ENCODE results near the gene CERS4.
"Not testable (repeated sequence)": the region's sequence is repeated elsewhere in the genome, so short reads cannot be mapped to it uniquely, and the experiment has no call there.

Gene CERS4, protein sequence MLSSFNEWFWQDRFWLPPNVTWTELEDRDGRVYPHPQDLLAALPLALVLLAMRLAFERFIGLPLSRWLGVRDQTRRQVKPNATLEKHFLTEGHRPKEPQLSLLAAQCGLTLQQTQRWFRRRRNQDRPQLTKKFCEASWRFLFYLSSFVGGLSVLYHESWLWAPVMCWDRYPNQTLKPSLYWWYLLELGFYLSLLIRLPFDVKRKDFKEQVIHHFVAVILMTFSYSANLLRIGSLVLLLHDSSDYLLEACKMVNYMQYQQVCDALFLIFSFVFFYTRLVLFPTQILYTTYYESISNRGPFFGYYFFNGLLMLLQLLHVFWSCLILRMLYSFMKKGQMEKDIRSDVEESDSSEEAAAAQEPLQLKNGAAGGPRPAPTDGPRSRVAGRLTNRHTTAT

GRCh38 chr19:8208922-8209461, at the start of gene CERS4:
CERS4 (plus strand) TSS chr19:8209370; CDS start chr19:8251077, 41,707 bp downstream.
- peak; percentile 85 for DNase-seq

GRCh38 chr19:8161135-8161646, 48.0 kb upstream of the CERS4 start:
- DNase-seq: peak; percentile 31

DNA sequence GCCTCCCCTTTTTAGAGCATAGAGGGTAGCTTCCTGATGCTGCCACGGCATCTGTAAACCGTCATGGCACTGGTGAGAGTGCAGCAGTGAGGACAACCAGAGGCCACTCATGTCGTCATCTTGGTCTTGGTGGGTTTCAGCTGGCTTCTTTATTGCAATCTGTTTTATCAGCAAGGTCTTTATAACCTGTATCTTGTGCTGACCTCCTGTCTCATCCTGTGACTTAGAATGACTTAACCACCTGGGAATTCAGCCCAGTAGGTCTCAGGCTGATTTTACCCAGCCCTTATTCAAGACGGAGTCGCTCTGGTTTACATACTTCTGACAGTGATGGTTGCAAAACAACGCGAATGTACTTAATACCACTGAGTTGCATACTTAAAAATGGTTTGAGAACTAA, 45.4 kb upstream of the CERS4 start:
- no peak for DNase-seq

DNA sequence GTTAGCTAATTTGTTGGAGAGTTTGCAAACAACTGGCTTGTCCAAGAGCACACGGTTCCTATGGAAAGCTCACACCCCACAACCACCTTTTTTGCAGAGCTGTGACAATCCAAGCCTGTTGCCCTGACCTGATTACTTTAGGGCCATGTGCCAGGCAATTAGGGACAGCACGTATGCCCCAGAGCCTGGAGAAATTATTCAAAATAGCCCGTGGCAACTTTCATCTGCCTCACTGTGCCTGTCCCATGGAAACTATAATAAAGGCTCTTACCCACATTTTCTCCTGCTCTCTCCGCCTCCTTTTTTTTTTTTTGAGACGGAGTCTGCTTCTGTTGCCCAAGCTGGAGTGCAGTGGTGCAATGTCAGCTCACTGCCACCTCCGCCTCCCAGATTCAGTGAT, 41.2 kb upstream of the CERS4 start:
- DNase-seq: no peak

- DNase-seq: no peak
Measured at GRCh38 chr19:8168537-8168936, 40.6 kb upstream of the CERS4 start.

DNA sequence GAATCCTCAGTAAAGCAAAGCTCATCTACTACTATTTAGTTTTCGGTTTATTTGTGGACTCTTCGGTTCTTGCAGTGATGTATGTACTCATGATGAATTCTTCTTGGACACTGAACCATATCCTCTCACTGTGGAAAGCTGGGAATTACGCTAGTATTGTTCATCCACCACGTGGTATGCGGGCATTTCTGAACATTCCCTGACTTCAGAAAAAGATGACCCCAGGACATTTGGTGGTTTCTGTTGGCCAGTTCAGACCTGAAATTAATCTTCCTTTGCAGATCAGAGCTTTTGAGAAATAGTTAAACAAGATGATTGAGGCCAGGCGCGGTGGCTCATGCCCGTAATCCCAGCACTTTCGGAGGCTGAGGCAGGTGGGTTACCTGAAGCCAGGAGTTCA, 34.5 kb upstream of the CERS4 start:
- no peak for DNase-seq

DNA sequence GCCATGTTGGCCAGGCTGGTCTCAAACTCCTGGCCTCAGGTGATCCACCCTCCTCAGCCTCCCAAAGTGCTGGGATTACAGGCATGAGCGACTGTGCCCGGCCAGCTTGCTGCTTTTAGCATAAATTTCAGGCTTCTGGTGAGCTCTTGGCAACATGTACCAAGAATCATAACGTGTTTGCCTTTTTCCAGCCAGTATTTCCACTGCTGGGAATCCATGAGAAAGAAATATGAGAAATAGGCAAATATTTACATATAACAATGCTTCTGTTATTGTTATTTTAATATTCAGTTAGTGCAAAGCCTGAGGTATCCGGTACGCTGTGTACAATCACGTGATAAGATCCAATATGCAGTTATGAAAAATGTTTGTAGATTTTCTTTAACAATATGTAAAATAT, 29.2 kb upstream of the CERS4 start:
- DNase-seq: no peak

GRCh38 chr19:8184274-8184673, 24.9 kb upstream of the CERS4 start:
- no peak for DNase-seq

DNA sequence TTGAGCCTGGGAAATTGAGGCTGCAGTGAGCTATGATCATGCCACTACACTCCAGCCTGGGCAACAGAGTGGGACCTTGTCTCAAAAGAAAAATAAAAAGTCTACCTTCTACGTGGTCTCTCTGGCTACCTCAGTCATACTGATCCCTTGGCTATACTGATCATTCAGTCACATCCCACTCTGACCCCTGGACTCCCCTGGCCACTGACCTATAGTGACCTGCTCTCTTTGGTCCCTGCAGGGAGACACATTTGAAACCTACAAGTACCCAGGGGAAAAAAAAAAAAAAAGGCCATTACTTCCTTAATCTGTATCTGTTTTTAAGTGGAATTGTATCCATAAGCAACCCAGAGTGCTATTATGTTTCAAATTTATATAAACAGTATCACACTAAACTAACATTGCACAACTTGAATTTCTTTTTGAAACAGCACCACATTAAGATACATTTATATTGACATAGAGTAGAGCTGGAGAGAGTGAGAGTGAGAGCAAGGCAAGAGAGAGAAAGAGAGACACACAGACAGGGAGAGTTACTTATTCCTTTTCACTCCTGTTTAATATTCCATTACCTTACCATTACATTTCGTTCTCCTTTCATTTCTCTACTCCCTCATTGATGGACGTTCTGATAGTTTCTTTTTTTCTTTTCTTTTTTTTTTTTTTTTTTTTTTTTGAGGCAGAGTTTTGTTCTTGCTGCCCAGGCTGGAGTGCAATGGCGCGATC, 23.7 kb upstream of the CERS4 start:
- DNase-seq: no peak

DNA sequence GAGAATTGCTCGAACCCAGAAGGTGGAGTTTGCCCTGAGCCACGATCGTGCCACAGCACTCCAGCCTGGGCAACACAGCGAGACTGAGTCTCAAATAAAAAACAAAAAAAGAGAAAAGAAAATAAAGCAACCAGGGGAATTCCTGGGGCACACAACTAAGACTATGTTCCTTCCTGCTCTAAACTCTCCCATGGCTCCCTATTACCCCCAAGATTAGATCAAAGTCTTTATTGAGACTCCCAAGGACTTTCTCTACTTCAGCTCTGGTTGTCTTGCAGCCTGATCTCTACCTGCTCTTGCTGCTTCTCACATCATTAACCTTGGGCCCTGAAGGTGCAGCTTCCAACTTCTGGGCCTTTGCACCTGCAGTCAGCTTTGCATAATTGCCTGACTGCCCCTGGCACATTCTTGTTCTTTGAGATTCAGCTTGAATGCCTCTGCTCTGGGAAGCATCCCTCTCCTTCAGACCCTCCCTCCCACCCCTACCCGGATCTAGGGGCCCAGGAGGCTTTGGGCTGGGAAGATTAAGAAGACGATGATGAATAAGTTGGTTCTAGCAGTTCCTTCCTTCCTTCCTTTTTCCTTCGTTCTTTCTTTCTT, 16.8 kb upstream of the CERS4 start:
- no peak for DNase-seq

DNA sequence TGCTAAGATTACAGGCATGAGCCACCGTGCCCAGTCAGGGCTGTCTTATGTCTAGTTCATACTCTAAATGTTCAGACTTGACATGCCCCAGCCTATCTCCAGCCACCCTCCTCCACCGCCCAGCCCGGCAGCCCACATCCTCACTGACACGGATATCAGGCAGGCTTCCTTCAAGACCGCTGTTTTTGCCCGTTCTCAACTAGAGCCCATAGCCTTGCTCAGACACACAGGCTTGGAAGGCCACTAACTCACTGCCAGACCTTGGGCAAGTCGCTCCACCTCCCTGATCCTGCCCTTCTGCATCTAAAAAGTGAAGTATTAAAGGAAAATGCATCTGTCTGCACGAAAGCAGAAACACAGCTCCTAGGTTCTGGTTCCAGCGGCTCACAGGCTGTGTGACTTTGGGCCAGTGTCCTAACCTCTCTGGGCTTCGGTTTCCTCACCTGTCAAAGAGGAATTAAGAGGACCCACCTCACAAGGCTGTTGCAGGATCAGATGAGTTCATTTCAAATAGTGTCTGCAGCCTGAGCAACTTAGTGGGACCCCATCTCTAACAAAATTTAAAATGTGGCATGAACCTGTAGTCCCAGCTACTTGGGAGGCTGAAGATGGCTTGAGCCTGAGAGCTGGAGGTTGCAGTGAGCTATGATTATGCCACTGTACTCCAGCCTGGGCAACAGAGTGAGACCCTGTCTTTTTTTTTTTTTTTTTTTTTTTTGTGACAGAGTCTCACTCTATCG, 14.5 kb upstream of the CERS4 start:
- peak; percentile 40 for DNase-seq

- no peak for DNase-seq
Measured at GRCh38 chr19:8196271-8196927, 12.8 kb upstream of the CERS4 start.

DNA sequence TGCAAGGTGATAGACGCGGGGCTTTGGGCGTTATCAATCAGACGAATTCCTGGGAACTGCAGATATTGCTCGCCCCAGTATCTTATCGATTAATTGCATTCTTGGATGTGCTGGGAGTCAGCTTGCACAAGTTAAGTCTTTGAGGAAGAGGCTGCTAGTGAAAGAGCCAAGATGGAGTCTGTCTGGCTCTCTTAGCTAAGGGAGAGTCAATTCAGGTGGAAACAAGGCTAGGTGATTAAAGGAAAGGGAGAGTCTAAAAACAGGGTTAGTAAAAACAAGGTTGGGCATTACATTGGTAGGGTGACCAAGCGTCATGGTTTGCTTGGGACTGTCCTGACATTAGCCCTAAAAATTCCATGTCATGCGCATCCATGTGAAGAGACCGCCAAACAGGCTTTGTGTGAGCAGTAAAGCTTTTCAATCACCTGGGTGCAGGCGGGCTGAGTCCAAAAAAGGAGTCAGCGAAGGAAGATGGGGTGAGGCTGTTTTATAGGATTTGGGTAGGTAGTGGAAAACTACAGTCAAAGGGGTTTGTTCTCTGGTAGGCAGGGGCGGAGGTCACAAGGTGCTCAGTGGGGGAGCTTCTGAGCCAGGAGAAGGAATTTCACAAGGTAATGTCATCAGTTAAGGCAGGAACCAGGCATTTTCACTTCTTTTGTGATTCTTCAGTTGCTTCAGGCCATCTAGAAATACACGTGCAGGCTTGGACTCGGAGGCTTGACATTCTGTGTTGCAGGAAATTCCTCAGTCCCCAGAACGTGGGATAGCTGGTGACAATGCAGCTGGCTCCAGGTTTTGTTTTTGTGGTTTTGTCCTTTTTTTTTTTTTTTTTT, 5.7 kb upstream of the CERS4 start:
- DNase-seq: not testable (repeated sequence)

- no peak for DNase-seq
Measured at GRCh38 chr19:8204961-8205360, 4.2 kb upstream of the CERS4 start.

GRCh38 chr19:8206147-8207087, 2.8 kb upstream of the CERS4 start:
- DNase-seq: no peak

DNA sequence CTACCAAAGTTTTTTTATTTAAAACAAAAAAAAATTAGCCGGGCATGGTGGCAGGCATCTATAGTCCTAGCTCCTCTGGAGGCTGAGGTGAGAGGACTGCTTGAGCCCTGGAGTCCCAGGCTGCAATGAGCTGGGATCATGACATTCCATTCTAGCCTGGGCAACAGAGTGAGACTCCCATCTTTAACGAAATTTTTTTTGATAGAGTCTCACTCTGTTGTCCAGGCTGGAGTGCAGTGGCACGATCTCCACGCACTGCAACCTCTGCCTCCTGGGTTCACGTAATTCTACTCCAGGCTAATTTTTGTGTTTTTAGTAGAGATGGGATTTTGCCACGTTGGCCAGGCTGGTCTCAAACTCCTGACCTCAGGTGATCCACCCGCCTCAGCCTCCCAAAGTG, 1.8 kb upstream of the CERS4 start:
- not testable (repeated sequence) for DNase-seq

DNA sequence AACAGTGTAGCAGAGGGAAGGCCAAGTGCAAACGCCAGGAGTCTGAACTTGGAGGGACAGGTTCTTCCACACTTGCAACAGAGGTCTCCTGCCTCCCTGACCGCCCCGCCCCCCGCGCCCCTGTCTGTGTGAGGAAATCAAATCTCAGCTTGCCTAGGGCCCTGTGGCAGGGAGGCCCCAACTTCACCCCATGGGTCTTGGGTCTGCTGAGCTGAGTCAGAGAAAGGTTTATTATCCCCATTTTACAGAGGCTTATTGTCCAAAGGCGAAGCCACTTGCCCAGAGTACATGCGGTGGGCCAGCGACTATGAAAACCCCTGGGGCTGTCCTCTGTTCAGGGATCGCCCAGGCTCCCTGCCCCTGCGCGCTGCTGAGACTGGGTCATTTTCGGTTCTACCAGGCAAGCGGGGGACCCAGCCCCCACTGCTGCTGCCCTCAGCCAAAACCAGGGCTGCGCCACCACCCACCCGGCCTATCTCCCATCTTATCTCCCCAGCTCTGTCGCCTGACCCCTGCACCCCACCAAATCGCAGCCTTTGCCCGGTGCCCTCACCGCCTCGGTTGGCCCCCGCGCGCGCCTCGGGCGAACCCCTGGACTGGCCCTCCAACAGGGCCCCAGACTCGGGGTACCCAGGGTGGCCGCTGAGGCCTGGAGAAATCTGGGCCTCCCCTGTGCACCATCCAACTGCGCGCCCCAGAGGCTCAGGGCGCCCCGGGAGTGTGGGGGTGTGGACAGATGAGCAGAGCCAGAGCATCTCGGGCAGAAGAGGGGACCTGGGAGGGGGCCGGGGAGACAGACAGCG, 850 bp upstream of the CERS4 start:
- DNase-seq: no peak

- peak; percentile 86 for DNase-seq
Measured at GRCh38 chr19:8209462-8210378, 550 bp downstream of the CERS4 start.
